ENCODE measurements around the gene KRTAP9-6. TPM values are rescaled to one million over a fixed set of nuclear protein-coding genes. Genes with fewer than 3 reads are reported as not detected.
A peak's percentile ranks its signal among the peaks of the same experiment; 100 is the strongest.
"Not testable (repeated sequence)": the region's sequence is repeated elsewhere in the genome, so short reads cannot be mapped to it uniquely, and the experiment has no call there.

The KRTAP9-6 gene
- polyA plus RNA-seq, 12 donors = 0.11 to 0.65 (median 0.24) TPM; not detected in 5

DNA sequence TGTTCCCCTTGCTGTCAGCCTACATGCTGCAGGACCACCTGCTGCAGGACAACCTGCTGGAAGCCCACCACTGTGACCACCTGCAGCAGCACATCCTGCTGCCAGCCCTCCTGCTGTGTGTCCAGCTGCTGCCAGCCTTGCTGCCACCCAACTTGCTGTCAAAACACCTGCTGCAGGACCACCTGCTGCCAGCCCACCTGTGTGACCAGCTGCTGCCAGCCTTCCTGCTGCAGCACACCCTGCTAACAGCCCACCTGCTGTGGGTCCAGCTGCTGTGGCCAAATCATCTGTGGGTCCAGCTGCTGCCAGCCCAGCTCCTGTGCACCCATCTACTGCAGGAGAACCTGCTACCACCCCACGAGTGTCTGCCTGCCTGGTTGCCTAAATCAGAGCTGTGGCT is 6.1 kb downstream of the KRTAP9-6 start:
- DNase-seq = not testable (repeated sequence)

DNA sequence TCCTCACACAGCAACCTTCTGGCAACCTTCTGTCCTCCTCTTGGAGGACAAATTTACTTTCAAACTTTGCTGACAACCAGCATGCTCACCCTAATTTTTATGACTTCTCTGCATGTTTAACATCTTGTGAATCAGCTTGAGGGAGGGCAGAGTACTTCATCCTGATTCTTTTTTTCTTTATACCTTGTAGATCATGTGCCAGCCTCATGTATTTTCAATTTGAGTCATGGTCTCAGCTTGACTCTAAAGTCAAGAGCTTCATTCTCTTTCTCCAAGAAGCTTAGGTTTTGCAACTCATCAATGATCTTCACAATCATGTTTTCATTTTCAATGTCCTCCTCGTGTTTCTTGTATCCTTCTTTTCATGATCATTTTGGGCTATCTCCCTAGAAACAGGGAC is 6.7 kb downstream of the KRTAP9-6 start:
- no peak for DNase-seq

DNA sequence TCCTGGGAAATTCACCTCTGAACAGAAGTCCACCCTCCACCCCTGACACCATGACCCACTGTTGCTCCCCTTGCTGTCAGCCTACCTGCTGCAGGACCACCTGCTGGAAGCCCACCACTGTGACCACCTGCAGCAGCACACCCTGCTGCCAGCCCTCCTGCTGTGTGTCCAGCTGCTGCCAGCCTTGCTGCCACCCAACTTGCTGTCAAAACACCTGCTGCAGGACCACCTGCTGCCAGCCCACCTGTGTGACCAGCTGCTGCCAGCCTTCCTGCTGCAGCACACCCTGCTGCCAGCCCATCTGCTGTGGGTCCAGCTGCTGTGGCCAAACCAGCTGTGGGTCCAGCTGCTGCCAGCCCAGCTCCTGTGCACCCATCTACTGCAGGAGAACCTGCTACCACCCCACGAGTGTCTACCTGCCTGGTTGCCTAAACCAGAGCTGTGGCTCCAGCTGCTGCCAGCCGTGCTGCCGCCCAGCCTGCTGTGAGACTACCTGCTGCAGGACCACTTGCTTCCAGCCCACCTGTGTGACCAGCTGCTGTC is 10.5 kb downstream of the KRTAP9-6 start, which contains the start of gene KRTAP9-7:
TSS of gene KRTAP9-7 (plus strand) at position 51 of the 543 bp plus-strand sequence. CDS start at position 51, 0 bp downstream.
- not testable (repeated sequence) for DNase-seq

DNA sequence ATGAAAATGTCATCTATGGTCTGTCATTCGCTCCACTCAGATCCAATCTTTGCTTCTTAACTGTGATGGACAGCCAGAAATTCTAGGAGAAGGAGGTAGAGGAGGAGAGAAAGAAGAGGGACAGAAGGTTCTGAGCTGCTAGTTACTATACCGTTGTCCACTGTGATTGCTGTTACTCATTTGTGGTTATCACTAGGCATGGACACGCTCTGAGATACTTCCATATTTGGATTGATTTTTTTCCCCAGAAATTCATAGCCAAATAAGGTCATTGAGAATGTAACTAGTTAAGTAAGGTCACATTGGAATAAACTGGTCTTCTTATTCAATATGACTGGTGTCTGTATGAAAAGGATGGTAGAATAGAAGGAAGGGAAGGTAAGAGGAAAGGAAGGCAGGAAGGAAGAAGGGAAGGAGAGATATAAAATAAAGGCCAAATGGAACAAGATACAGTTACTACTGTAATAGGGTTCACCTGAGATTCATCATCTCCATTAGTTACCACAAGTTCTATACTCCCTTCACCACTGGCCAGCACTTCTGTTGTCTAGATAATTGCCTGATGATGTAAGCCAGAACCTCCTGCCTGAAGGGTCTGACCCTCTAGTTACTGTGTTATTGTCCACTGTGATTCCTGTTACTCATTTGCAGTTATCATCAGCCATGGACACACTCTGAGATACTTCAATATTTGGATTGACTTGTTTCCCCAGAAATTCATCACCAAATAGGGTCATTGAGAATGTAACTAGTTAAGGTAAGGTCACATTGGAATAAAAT is 13.2 kb downstream of the KRTAP9-6 start:
- DNase-seq = no peak

DNA sequence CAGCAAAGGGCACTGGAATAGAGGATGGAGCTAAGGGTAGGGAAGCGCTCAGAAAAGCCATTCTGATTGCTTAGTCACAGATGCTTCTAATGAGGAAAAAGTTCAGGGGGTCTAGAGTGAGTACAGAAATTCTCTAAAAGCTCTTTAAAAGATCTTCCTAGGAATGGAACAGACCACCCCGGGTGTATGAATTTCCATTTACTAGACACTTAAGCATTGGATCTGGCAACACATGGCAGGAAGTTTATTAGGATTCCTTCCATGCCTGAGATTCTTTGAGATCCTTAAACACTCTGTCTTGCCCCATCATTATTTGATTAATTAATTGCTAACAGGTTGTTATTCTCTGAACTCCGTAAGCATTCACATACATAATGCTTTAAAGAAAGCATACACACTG is 18.9 kb downstream of the KRTAP9-6 start:
- DNase-seq = no peak

DNA sequence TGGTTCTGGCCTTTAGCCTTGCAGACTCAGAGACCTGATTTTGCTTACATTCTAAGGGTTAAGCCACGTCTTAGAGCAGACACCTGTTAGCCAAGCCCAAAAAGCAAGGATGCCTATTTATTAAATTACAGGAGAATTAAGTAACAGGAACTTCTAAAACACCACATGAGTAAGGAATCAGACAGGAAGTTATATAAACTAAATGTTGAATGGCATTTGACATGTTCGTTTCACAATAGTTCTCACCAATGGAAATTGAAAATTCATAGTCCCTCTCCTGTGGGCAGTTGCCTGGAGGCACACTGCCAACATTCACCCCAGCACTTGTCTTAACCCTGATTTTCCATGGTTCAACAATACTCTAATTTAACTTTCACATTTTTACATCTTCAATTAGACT is 19.4 kb downstream of the KRTAP9-6 start:
- no peak for DNase-seq

DNA sequence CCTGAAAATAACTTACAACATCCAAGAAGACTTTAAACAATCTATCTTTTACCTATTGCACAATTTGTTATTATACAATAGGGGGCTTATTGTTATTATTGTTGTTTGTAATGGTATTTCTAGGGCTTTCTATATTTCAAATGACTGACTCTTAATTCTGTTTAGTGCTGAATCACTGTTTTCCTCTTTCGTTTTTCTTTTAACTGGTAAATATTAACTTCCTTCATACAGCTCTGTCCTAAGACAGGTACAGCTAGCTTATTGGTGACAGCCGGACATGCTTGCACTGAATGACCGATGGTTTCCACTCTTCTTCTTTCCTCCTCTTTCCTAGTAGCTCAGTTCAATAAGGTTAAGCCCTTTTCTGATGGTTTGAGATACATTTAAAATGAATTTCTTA is 21.9 kb downstream of the KRTAP9-6 start:
- DNase-seq = no peak

DNA sequence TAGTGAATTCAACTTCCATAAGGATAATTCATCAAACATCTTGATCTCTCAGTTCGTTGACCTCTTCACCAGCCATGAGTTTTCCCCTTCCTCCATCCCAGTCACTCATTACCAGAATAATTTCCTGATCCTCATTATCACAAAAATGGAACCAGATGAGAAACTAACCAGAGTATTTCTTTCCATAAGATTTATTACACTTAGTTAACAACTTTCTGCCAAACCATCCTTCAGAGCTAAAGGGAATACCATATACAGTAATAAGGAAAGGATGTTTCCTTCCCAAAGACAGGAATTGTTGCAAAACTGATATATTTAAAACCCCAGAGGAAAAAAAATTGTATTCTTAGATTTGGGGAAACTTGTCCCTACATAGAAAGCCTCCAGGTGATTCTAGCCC is 28.8 kb downstream of the KRTAP9-6 start:
- DNase-seq = no peak

DNA sequence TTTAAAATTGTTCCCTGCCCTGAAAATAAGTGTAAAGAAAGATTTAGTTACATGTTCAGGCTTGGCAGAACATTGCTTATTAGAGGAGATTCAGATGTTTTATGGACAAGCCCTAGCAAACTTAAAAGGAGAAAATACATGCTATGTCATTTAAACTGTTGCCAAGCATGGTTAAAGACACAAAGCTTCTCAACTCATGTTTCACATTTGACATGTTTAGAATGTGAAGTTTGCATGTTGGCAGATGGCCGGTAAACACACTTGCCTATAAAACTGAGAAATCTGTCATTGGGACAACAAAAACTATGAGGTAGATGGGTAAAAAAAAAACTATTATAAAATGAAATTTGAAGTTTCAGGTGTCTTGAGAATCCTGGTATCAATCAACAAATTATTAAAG is 31.7 kb downstream of the KRTAP9-6 start:
- DNase-seq = no peak

DNA sequence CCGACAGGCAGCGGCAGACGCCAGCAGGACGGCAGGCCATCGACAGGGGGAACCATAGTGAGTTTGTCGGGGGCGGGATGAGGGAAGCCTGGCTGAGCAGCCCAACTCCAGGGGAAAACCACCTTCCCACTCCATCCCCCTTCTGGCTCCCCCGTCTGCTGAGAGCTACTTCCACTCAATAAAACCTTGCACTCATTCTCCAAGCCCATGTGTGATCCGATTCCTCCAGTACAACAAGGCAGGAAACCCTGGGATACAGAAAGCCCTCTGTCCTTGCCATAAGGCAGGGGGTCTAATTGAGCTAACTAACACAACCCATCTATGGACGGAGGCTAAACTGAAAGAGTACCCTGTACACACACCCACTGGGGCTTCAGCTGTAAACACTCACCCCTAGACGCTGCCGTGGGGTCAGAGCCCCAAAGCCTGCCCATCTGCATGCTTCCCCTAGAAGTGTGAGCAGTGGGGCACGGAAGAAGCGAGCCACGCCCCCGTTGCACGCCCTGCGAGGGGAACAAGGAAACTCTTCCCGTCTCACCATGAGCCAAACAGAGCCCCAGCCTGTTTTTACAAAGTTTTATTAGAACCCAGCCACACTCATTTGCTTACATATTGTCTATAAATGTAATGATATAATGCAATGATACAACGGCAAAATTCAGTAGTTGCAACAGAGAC is 33.4 kb downstream of the KRTAP9-6 start:
- DNase-seq = no peak

DNA sequence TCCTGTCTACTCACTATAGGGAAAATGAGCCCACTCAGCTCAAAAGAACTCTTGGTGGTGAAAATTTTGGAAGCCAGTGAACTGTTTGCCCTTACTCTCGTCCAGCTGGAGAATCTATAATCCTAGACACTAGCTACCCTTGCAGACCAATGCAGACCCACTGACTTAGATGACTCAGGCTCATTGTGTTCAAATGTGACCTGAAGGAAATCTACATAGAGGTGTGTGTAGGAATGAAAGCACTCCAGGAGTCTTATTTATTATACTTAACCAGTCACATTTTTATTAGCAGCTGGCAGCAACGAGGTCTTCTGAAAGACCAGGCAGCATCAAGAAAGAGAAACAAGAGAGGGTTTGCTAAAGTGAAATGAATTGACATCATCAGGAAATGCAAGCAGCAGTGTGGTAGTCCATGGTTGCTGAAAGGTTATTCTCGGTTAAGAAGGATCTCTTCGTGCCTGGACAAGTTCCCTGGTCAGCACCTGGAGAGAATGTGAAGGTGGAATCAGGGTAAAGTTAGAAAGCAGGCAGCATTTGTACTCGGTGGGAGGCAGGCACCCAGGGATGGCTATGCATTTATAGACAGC is 36.1 kb downstream of the KRTAP9-6 start:
- no peak for DNase-seq

DNA sequence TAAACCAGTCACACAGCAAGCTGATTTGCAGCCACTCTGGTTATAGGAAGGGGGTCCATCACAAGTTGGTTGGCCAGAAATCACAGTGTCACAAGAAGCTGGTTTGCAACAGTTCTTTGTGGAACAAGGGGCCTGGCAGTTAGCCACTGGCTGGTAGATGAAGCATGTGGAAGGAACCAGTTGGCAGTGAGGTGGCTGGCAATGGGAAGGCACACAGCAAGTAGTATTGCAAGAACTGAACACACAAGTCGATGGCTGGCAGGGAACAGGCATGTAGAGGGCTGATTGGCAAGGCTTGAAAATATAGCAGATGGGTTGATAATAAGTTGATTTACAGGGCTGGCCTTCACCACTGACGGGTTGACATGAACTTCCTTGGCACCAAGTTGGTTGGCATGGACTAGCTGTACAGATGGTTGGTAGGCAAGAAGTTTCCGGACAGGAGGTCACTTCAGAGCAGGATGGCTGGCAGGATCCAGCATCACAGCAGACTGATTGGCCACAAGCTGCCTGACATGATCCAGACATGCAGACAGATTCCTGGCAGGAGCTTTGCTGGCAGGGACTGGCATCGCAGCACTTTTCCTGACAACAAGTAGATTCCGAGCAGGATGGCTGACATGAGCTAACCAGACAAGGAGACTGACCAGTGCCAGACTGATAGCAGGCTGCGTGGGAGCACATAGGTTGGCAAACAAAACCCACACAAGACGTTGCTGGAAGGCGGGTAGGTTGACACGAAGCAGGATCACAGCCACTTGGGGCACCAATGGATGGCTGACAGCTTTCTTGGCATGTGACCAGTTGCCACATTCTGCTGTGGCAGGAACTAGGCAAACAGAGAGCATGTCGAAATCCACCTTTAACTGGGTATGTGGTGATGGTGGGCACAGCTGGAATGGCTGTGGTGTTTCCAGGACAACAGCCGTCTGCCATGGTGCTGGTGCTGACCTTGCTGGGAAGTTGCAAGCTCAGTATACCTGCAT is 37.0 kb downstream of the KRTAP9-6 start, which contains the start of gene KRTAP29-1:
TSS of gene KRTAP29-1 (minus strand) at position 936 of the 986 bp plus-strand sequence. CDS start at position 936, 0 bp downstream.
- DNase-seq = no peak

DNA sequence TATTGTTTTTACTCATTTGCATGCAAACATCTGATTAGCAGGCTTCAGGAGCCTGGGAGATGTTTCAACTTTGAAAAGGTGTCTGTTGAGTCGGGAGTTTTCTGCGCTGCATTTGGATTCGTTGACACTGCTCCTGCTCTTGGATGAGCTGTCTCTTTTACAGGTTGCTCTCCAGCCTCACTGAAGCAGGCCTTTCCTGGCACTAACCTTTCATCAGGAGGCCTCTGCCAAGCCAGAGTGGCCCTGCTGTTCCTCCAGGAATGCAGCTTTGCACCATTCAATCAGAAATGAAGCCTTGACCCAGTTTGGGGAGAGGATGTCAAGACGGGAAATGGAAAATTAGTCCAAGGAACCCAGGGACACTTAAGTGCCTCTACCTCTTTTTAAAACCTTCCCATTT is 37.8 kb downstream of the KRTAP9-6 start:
- DNase-seq = no peak

DNA sequence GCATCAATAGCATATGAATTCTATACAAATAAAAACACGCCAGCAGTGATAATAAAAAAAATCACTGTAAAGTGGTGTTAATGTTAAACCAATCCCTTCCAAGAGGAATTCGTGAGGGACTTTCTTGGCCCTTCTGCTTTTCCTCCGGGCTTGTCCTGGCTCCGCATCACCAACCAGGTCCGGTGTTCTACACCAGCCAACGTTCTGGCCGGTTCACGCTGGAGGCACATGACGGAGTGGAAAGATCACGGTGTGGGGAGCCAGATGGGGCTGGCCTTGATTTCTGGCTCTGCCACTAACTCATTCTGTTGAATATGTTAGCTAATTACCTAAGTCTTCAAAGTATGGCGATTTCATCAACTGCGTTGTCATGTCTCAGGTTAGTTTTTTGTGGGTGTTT is 38.9 kb downstream of the KRTAP9-6 start:
- no peak for DNase-seq

DNA sequence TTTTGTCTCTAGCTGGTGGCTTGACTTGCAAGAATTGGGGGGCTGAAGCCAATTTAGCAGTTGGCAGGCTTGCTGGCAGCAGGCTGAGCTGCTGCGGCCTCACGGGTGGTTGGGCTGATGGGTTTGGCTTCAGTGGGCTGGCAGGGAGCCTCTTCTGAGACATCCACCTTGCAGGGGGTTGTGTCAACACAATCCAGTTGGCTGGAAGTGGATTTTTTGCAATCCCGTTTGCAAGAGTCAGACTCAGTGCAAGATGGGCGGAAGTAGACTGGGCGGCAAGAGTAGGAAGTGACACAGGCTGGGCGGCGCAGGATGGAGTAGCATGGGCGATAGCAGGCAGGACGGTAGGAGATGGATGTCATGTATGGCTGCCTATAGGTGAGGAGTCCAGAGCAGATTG is 42.5 kb downstream of the KRTAP9-6 start:
- DNase-seq = no peak

DNA sequence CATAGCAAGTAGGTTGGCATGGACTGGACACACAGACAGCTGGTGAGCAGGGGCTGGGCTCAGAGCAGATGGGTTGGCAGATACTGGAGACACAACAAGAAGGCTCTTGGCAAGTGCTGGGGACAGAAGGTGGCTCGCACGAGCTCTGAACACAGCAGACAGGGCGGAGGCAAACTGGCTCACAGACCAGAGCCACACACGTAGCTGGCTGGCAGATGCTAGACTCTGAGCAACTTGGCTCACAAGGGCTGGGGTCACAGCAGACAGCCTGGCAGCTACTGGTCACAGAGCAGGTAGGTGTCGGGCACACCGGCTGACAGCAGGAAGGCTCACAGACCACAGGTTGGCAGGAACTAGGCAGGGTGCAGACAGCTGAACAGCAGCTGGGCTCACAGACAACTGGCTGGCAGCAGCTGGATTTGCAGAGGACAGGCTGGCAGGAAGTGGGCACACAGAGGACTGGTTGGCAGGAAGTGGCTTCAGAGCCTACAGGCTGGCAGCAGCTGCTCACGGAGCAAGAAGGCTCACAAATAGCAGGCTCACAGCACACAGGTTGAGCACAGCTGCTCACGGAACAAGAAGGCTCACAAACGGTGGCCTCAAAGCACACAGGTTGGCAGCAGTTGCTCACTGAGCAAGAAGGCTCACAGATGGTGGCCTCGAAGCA is 43.2 kb downstream of the KRTAP9-6 start:
- peak; percentile 35 for DNase-seq

DNA sequence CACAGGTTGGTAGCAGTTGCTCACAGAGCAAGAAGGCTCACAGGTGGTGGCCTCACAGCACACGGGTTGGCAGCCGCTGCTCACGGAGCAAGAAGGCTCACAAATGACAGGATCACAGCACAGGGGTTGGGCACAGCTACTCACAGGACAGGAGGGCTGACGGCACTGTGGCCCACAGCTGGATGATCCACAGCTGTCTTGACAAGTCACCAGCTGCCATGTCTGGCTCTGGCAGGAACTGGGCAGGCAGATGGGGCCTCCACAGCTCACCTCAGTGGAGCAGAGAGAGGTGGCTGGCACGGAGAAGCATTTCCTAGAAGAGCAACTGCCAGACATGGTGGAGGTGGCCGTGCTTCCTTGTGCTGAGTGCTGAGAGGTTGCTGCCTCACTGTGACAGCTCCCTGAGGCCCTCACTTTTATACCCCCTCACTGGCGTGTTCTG is 43.8 kb downstream of the KRTAP9-6 start, which contains the start of gene KRTAP16-1:
TSS of gene KRTAP16-1 (minus strand) at position 392 of the 442 bp plus-strand sequence. CDS start at position 336, 56 bp downstream.
- no peak for DNase-seq

DNA sequence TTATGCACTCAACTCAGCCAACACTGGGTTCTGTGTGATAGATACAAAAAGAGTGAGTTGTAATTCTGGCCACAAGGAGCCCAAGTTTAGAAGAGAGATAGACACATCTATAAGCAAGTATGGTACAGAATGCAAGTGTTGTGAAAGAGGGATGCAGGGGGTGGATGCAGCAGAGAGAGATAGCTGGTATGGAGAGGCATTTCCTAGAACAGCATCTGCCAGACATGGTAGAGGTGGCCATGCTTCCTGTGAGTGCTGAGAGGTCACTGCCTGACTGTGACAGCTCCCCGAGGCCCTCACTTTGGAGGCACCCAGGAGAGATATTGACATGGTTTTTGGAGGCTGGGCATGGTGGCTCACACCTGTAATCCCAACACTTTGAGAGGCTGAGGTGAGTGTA is 45.9 kb downstream of the KRTAP9-6 start:
- DNase-seq = no peak

DNA sequence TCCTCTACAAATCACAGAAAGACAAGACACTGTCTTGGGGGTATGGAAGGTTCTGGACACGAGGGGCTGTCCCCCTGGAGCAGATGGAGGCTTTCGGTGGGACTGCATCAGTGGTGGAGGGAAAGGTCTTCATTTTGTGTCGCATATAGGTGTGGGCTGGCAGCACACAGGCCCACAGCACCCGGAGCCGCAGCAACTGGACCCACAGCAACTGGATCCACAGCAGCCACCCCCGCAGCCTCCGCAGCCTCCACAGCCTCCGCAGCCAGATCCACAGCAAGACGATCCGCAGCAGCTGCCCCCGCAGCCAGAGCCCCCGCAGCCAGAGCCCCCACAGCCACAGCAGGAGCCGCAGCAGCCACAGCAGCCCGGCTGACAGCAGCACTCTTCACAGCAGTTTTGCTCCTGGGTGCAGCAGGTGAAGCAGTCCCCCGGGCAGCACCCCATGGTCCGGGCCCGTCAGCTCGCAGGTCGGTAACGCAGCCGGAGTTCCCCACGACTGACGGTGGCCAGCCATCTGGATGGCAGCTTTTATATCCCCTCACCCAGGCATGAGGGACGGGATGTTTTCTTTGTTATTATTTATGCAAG is 50.1 kb downstream of the KRTAP9-6 start, which contains the start of gene KRTAP17-1:
TSS of gene KRTAP17-1 (minus strand) at position 507 of the 591 bp plus-strand sequence. CDS start at position 447, 60 bp downstream.
- no peak for DNase-seq

All from muscle of arm (tissue), 12 donors.